ENCODE results near the gene UBAP2. TPM values are rescaled to one million over a fixed set of nuclear protein-coding genes. Genes with fewer than 3 reads are reported as not detected.
"Not testable (repeated sequence)": the region's sequence is repeated elsewhere in the genome, so short reads cannot be mapped to it uniquely, and the experiment has no call there.

The UBAP2 gene
- total and polyA plus RNA-seq, 9 donors = 12.7 to 46.7 (median 33.4) TPM

DNA sequence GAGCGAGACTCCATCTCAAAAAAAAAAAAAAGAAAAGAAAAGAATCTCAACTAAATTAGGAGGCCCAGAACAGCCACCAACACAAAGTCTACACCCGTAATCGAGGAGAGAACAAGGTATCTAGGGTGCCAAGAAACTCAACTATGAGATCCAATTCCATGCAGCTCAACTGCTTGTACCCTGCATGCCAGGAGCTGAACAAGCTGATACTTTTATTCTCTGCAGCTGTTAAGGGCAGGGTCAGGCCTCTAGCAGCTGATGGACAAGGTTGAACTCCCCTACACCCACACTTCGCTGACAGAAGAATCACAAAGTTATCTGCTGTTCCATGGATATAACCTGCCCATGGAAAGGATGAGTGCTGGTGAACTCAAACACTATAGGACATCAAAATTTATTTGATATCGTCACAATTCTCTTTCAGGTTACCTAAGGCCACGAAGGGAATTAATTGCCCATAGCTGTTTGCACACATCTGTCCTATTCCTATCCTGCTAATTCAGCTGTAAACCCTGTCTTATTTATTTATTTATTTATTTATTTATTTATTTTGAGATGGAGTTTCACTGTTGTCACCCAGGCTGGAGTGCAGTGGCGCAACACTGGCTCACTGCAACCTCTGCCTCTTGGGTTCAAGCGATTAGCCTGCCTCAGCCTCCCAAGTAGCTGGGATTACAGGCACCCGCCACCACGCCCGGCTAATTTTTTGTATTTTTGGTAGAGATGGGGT lies 20.7 kb downstream of the UBAP2 start:
- intact Hi-C loops (cut with DNase I) = no loop called here
- Histone ChIP-seq H3K4me3 (no peak overlapping the region), H3K4me1 (ENCODE audit: insufficient read depth) (peaks cover 3% of the 10 kb centered on the region), H3K27me3 (no peaks in the 10 kb centered on the region), H3K36me3 (no peaks in the 10 kb centered on the region), H3K9me3 (no peaks in the 10 kb centered on the region), H3K27ac (no peak overlapping the region)
- no peak for DNase-seq
- WGBS, 3 donors = 96 to 98% (median 96%) methylated on average over 11 of the region's 11 CpGs
- TF ChIP-seq, protein P1, sequence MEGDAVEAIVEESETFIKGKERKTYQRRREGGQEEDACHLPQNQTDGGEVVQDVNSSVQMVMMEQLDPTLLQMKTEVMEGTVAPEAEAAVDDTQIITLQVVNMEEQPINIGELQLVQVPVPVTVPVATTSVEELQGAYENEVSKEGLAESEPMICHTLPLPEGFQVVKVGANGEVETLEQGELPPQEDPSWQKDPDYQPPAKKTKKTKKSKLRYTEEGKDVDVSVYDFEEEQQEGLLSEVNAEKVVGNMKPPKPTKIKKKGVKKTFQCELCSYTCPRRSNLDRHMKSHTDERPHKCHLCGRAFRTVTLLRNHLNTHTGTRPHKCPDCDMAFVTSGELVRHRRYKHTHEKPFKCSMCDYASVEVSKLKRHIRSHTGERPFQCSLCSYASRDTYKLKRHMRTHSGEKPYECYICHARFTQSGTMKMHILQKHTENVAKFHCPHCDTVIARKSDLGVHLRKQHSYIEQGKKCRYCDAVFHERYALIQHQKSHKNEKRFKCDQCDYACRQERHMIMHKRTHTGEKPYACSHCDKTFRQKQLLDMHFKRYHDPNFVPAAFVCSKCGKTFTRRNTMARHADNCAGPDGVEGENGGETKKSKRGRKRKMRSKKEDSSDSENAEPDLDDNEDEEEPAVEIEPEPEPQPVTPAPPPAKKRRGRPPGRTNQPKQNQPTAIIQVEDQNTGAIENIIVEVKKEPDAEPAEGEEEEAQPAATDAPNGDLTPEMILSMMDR (IDR thresholded peaks at IDR 0.05) = no peak

DNA sequence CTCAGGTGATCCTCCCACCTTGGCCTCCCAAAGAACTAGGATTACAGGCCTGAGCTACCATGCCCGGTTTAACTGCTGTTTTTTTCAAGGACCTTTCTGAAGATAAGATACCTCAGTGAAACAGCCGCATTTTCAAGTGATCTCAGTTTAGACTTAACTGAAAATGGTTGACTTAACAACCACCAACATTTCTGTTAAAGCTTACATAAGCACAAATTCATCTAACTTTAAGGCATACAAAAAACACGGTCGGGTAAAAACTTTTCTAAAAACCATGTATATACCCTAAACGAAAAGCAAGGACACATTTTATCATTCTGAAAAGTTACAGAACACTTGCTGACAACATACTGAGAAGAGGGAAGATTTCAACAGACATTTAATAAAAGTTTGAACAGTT lies 22.9 kb downstream of the UBAP2 start:
- no peaks in the 10 kb centered on the region for H3K27me3 ChIP-seq
- intact Hi-C loops (cut with DNase I) = no loop called here
- no peaks in the 10 kb centered on the region for H3K9me3 ChIP-seq
- DNase-seq = peak in 1 of 5 donors; percentile 1
- WGBS, 3 donors = 20 to 40% (median 22%) methylated on average over 5 of the region's 5 CpGs
- no peak for TF ChIP-seq POLR2A (IDR thresholded peaks at IDR 0.05)
- TF ChIP-seq EP300 (IDR thresholded peaks at IDR 0.05) = no peak
- TF ChIP-seq, protein P1 (IDR thresholded peaks at IDR 0.05) = no peak
- no peak overlapping the region for H3K27ac ChIP-seq
- H3K4me1 ChIP-seq (ENCODE audit: insufficient read depth) = peaks cover 3% of the 10 kb centered on the region
- H3K36me3 ChIP-seq = no peaks in the 10 kb centered on the region
- H3K4me3 ChIP-seq = no peak overlapping the region

DNA sequence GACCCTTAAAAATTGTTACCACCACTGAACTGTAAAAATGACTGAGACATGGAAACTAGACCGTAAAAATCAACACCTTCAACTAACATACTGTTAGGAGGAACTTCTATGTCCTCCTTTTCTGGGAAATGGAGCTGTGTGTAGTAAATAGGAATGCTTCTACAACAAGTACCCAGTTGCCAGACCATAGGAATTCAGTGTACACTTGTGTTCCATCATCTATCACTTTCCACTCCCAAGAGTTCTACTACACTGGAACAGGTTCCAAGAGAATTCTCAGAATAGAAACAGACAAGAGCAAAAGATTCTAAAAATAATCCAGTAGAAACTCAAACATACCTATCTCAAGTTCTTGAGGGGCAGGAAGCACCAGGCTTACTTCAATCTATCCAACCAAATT lies 23.6 kb downstream of the UBAP2 start:
- no peaks in the 10 kb centered on the region for H3K36me3 ChIP-seq
- no peak overlapping the region for H3K27ac ChIP-seq
- H3K4me1 ChIP-seq (ENCODE audit: insufficient read depth) = peaks cover 3% of the 10 kb centered on the region
- WGBS, 3 donors = 57 to 64% (median 58%) methylated on average over 1 of the region's 1 CpG
- H3K27me3 ChIP-seq = no peaks in the 10 kb centered on the region
- no peak overlapping the region for H3K4me3 ChIP-seq
- TF ChIP-seq, protein P1 (IDR thresholded peaks at IDR 0.05) = no peak
- TF ChIP-seq EP300 (IDR thresholded peaks at IDR 0.05) = no peak
- no peak for TF ChIP-seq POLR2A (IDR thresholded peaks at IDR 0.05)
- intact Hi-C loops (cut with DNase I) = no loop called here
- no peaks in the 10 kb centered on the region for H3K9me3 ChIP-seq
- DNase-seq = no peak

DNA sequence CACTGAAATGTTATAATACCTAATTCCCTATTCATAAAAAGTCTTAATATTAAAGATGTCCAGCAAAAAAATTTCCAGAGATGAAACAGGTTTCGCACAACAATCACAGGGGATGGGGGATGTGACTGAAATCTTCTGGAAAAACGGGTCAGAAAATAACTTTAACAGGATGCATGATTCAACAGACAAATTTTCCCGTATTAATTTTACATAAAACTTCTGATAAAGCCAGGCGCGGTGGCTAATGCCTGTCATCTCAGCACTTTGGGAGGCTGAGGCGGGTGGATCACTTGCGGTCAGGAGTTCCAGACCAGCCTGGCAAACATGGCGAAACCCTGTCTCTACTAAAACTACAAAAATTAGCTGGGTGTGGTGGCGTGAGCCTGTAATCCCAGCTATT lies 24.2 kb downstream of the UBAP2 start:
- H3K36me3 ChIP-seq; H3K27ac ChIP-seq; intact Hi-C loops (cut with DNase I); H3K4me3 ChIP-seq; H3K4me1 ChIP-seq (ENCODE audit: insufficient read depth); H3K27me3 ChIP-seq; H3K9me3 ChIP-seq: not testable (repeated sequence)
- DNase-seq = peak in 1 of 5 donors; percentile 7
- 86 to 91% (median 90%) methylated on average over 9 of the region's 9 CpGs for WGBS, 3 donors

DNA sequence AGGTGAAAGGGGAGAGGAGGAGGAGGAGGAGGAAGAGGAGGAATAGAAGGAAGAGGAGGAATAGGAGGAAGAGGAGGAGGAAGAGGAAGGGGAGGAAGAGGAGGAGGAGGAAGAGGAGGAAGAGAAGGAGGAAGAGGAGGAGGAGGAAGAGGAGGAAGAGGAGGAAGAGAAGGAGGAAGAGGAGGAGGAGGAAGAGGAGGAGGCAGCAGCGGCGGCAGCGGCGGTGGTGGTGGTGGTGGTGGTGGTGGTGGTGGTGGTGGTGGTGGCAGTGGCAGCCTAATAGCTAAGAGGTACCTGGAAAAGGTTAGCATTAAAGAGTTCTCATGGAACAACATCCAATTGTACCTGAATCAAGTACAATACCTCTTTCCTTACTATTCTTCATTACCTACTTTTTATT lies 32.5 kb downstream of the UBAP2 start:
- TF ChIP-seq POLR2A (IDR thresholded peaks at IDR 0.05) = no peak
- TF ChIP-seq, protein P1 (IDR thresholded peaks at IDR 0.05) = no peak
- TF ChIP-seq EP300 (IDR thresholded peaks at IDR 0.05) = no peak
- H3K9me3 ChIP-seq = no peaks in the 10 kb centered on the region
- intact Hi-C loops (cut with DNase I) = loop anchor here in 1 of 4 donors (10.0 kb wide), 1 partner anchor 61 kb away; no protein-coding TSS in a partner anchor

More for the DNA sequence above, 32.5 kb downstream of the UBAP2 start:
- DNase-seq = no peak
- H3K36me3 ChIP-seq = no peaks in the 10 kb centered on the region
- no peak overlapping the region for H3K27ac ChIP-seq
- H3K4me1 ChIP-seq (ENCODE audit: insufficient read depth) = no peaks in the 10 kb centered on the region
- H3K4me3 ChIP-seq = no peak overlapping the region
- H3K27me3 ChIP-seq = no peaks in the 10 kb centered on the region
- WGBS, 3 donors = 69 to 73% (median 72%) methylated on average over 4 of the region's 4 CpGs

All from ovary (tissue), 9 donors.